Measurements from ENCODE around the gene PHF8. TPM values are rescaled to one million over a fixed set of nuclear protein-coding genes. Genes with fewer than 3 reads are reported as not detected.

The PHF8 gene
- total RNA-seq, 1 experiment from 2014 or later = 15.0 TPM

DNA sequence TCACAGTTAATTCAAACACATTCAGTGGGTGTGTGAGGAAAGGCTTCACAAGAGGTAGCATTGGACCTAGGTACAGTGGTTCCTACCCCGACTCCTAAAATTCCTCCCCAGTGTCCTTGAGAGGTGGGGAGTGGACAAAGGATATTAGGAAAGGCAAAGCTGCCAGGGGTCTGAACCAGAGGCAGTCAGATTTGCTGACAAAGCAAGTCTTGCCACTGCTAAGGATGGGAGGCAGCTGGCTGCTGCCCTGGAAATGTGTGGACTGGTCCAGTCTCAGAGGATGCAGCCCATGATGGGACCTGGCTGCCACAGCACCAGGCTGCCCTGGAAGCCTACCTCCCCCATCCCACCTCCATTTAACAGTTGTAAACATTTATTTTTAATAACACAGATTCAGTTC lies 4.1 kb upstream of the PHF8 start:
- H3K27me3 ChIP-seq (replicated peaks) = no peaks in the 10 kb centered on the region

DNA sequence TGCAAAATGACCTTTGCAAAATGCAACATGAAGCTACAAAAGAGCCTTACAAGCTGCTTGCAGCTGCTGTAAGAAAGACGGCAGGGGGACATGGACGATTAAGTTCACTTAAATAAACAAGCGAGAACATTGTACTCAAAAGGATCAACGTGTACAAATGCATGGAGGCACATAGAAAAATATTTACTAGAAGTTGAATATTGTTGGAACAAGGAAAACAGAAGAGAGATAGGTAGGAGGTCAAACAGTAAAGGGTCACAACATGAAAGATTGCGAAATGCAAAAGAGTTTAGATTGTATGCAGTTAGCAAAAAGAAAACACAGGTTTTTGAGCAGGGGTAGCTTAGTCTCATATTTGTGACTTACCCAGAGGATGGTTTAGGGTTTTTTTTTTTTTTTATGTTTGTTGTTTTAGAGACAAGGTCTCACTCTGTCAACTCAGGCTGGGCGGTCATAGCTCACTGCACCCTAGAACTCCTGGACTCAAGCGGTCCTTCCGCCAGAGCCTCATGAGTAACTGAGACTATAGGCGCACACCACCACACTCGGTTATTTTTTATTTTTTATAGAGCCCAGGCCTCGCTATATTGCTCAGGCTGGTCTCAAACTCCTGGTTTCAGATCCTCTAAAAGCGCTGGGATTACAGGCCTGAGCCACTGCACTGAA lies 1.4 kb upstream of the PHF8 start:
- H3K27ac ChIP-seq = no peak overlapping the region
- no peak overlapping the region for H3K4me3 ChIP-seq
- no peaks in the 10 kb centered on the region for H3K27me3 ChIP-seq (replicated peaks)
- peaks cover 6% of the 10 kb centered on the region; the same call in 1 of the 2 replicates for H3K4me1 ChIP-seq (replicated peaks)
- peaks cover 6% of the 10 kb centered on the region; the same call in 1 of the 2 replicates for H3K36me3 ChIP-seq
- no peaks in the 10 kb centered on the region for H3K9me3 ChIP-seq (replicated peaks)
- DNase-seq (ENCODE audit: low read depth in 1 of 2, low spot score in 2 of 2) = no peak

More for the DNA sequence above, 4.1 kb upstream of the PHF8 start:
- Histone ChIP-seq H3K4me3 (no peak overlapping the region), H3K36me3 (no peaks in the 10 kb centered on the region), H3K9me3 (replicated peaks) (no peaks in the 10 kb centered on the region), H3K4me1 (replicated peaks) (peaks cover 3% of the 10 kb centered on the region; the same call in 1 of the 2 replicates), H3K27ac (no peak overlapping the region)
- DNase-seq (ENCODE audit: low read depth in 1 of 2, low spot score in 2 of 2) = no peak

DNA sequence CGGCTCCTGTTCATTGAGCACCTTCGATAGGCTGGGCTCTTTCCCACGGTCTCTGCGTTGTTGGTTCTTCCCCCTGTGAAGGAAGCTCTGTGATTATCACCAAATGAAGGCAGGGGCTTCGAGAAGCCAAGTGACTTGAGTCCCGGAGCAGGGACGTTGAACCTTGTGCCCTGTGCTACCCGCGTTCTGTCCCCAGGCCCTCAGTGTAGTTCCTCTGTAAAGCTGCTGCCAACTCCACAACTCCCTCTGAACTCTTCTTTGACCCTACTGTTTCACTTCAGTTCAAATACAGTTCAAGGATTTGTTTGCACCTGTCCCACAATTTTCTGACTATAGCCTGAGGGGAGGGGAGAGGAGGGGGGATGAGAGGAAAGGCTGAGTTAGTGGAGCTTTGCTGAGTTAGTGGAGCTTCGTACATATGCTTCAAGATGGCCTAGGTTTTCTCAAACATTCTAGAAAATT lies 635 bp upstream of the PHF8 start:
- DNase-seq (ENCODE audit: low read depth in 1 of 2, low spot score in 2 of 2) = no peak
- Histone ChIP-seq H3K36me3 (peaks cover 10% of the 10 kb centered on the region; the same call in 1 of the 2 replicates), H3K4me3 (peak overlapping the region; percentile 59)

DNA sequence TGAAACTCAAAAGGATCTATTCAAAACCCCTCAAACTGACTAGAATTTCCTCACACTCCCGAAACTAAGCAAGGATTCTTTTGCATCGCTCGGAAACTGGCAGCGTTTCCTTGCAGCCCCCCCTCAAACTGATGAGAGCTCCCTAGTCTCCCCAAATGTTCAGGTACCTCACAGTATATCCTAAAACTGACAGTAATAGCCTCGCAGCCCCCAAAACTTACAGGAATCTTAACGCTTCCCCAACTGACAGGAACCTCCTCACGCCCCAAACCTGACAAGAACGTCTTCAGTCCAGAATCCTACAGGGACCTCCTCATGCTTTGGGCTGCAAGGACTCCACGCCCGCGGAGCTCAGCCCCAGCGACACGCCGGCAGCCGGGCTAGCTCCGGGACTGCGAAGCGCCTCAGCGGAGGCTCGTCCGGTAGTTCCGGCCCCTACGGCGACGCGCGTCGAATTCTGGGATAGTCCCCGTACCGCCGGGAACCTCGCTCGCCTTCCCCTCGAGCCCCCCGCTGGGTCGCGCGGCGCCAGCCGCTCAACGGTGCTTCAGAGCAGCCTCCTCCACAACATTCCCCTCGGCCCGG lies 640 bp downstream of the PHF8 start:
- Histone ChIP-seq H3K27me3 (replicated peaks) (no peaks in the 10 kb centered on the region), H3K27ac (peak overlapping the region; percentile 89), H3K9me3 (replicated peaks) (no peaks in the 10 kb centered on the region), H3K4me1 (replicated peaks) (peaks cover 6% of the 10 kb centered on the region; the same call in 1 of the 2 replicates), H3K36me3 (peaks cover 10% of the 10 kb centered on the region; the same call in 1 of the 2 replicates), H3K4me3 (peak overlapping the region; percentile 59)
- DNase-seq (ENCODE audit: low read depth in 1 of 2, low spot score in 2 of 2) = no peak

More for the DNA sequence above, 635 bp upstream of the PHF8 start:
- H3K27ac ChIP-seq = peak overlapping the region; percentile 89
- H3K9me3 ChIP-seq (replicated peaks) = no peaks in the 10 kb centered on the region
- peaks cover 6% of the 10 kb centered on the region; the same call in 1 of the 2 replicates for H3K4me1 ChIP-seq (replicated peaks)
- no peaks in the 10 kb centered on the region for H3K27me3 ChIP-seq (replicated peaks)

DNA sequence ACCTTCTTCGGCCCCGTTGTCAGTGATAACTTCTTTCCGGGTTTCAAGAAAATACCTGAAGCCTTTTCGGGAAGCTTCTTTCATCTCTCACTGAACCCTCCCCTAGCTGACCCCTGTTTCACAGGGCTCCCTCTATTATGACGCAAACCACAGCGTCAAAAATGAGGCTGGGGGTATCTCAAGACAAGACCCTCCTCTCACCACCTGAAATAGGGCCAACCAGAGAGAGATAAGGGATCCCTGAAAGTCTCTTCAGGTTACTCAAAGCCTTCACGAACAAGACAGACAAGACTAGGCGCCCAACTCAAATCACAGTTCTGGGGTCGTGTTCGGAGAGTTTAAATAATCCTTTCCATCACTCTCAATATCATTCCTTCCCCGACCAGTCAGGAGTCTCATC lies 1.2 kb downstream of the PHF8 start:
- Histone ChIP-seq H3K27ac (peak overlapping the region; percentile 89), H3K36me3 (peaks cover 10% of the 10 kb centered on the region; the same call in 1 of the 2 replicates), H3K4me3 (peak overlapping the region; percentile 59), H3K27me3 (replicated peaks) (no peaks in the 10 kb centered on the region), H3K4me1 (replicated peaks) (peaks cover 6% of the 10 kb centered on the region; the same call in 1 of the 2 replicates), H3K9me3 (replicated peaks) (no peaks in the 10 kb centered on the region)
- DNase-seq (ENCODE audit: low read depth in 1 of 2, low spot score in 2 of 2) = peak in 1 of 2 experiments; percentile 3

DNA sequence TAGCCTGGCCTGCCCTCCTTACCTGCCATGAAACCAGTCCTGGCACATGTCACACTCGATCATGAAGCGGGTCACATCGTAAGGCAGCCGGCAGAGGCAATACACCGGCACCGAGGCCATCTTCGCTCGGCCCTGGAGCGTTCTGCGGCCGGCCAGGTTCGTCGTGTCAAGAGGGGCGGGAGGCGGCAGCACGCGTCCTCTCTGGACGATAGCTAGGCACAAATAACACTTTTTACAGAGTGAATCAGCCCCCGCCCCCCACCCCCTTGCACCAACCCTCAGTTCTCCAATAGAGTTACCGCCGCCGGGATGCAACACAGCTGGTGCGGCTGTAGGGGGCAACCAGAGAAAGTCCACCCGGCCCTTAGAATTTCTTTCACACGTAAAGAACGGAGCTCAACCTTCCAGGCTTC lies 1.7 kb downstream of the PHF8 start:
- Histone ChIP-seq H3K9me3 (replicated peaks) (no peaks in the 10 kb centered on the region), H3K4me3 (peak overlapping the region; percentile 59), H3K36me3 (peaks cover 10% of the 10 kb centered on the region; the same call in 1 of the 2 replicates), H3K27ac (no peak overlapping the region), H3K4me1 (replicated peaks) (peaks cover 6% of the 10 kb centered on the region; the same call in 1 of the 2 replicates), H3K27me3 (replicated peaks) (no peaks in the 10 kb centered on the region)
- DNase-seq (ENCODE audit: low read depth in 1 of 2, low spot score in 2 of 2) = peak; percentile 42 to 65

DNA sequence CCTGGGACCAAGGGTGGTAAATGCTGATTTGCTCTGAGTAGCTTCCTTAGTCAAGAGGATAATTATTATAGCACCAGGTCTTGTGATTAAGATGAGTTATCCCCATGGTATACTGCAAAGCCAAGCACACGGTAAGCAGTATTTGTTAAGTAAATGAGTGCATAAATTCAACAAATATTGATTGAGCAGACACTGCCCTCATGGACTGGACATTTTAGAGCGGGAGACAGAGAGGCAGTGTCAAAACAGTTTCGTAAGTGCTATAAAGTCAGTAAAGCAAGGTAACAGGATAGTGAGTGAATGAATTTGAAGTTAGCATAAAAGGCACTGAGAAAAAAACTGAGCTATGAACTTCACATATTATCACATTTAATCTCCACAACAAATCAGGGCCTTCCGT lies 13.9 kb downstream of the PHF8 start:
- Histone ChIP-seq H3K27me3 (replicated peaks) (no peaks in the 10 kb centered on the region), H3K9me3 (replicated peaks) (no peaks in the 10 kb centered on the region), H3K4me1 (replicated peaks) (no peaks in the 10 kb centered on the region), H3K27ac (no peak overlapping the region), H3K36me3 (peaks cover 12% of the 10 kb centered on the region), H3K4me3 (no peak overlapping the region)
- DNase-seq (ENCODE audit: low read depth in 1 of 2, low spot score in 2 of 2) = no peak

DNA sequence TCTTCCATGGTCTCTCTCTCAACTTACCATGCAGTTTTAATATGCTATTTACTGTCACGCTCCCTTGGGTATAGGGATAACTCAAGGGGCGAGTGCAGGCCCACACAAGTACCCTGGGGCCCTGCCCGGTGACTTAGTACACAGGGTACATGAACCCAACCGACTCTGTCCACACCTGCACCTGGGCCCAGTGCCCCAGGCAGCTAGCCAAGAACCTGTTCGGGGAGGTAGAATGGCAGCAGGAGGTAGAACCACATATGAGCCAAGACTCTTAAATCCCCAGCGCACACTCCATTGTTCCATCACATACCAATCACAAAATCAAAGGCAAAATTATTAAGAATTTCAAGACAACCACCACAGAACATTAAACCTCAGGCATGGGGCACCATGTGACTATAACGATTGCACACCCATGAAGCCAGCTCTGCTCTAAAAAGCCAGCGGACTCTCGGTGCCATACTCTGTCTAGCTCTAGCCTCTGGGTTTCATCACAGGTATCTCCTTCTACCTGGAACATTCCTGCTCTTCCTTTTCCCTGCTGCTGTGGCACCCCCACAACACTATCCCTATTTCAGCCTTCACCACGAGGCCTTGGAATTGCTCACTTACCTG lies 14.6 kb downstream of the PHF8 start:
- Histone ChIP-seq H3K36me3 (peaks cover 12% of the 10 kb centered on the region), H3K27ac (no peak overlapping the region), H3K9me3 (replicated peaks) (no peaks in the 10 kb centered on the region), H3K4me1 (replicated peaks) (no peaks in the 10 kb centered on the region), H3K27me3 (replicated peaks) (no peaks in the 10 kb centered on the region), H3K4me3 (no peak overlapping the region)
- no peak for DNase-seq (ENCODE audit: low read depth in 1 of 2, low spot score in 2 of 2)

DNA sequence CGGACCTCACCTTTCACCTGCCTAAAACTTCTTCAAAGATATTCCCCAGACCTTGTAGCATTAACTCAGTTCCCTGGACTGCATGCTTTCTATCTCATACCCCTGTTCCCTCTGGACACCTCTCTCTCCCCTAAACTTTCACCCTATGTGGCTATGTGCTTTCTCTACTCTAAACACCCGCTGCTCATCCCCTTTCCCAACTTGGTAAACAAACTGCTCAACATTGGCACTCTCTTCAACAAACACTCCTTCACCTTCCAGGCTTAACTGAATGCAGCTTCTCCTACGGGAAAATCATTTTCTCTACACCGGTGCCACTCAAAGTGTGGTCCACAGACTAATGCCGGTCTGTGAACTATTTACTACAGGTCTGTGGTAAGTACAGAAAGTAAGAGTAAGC lies 19.9 kb downstream of the PHF8 start:
- no peak for DNase-seq (ENCODE audit: low read depth in 1 of 2, low spot score in 2 of 2)
- Histone ChIP-seq H3K27me3 (replicated peaks) (no peaks in the 10 kb centered on the region), H3K27ac (no peak overlapping the region), H3K4me3 (no peak overlapping the region), H3K4me1 (replicated peaks) (no peaks in the 10 kb centered on the region), H3K9me3 (replicated peaks) (no peaks in the 10 kb centered on the region), H3K36me3 (peaks cover 5% of the 10 kb centered on the region)

DNA sequence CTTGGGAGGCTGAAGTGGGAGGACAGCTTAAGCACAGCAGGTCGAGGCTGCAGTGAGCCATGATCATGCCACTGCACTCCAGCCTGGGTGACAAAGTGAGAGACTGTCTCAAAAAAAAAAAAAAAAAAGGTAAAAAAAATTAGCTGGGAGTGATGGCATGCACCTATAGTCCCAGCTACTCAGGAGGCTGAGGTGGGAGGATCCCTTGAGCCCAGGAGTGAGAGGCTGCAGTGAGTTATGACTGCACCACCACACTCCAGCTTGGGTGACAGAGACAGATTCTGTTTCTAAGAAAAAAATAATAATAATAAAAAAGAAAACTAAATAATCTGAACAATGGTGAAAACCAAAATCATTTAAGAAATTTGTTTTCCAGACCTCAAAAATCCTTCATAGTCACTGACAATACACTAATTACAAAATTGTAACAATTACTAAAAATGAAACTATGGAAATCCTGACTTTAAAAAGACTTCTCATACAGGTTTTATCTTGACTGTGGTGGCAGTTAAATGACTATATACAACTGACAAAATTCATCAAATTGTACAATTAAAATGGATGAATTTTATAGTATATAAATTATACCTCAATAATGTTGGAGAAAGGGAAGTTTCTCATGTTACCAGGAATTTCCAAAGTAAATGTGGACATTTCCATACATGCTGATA lies 31.3 kb downstream of the PHF8 start:
- Histone ChIP-seq H3K27ac (no peak overlapping the region), H3K4me1 (replicated peaks) (no peaks in the 10 kb centered on the region), H3K36me3 (no peaks in the 10 kb centered on the region), H3K4me3 (no peak overlapping the region), H3K9me3 (replicated peaks) (no peaks in the 10 kb centered on the region), H3K27me3 (replicated peaks) (no peaks in the 10 kb centered on the region)
- no peak for DNase-seq (ENCODE audit: low read depth in 1 of 2, low spot score in 2 of 2)

DNA sequence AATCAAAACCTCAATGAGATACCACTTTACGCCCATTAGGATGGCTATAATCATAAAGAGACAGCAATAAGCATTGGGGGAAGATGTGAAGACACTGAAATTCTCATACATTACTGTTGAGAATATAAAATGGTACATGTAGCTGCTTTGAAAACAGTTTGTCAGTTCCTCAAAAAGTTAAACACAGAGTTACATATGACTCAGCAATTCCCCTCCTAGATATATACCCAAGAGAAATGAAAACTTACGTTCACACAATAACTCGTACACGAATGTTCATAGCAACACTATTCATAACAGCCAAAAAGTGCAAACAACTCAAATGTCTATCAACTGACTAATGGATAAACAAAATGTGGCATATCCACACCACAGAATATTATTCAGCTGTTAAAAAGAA lies 36.6 kb downstream of the PHF8 start:
- DNase-seq (ENCODE audit: low read depth in 1 of 2, low spot score in 2 of 2) = no peak
- no peaks in the 10 kb centered on the region for H3K4me1 ChIP-seq (replicated peaks)
- no peak overlapping the region for H3K4me3 ChIP-seq
- H3K9me3 ChIP-seq (replicated peaks) = no peaks in the 10 kb centered on the region
- H3K36me3 ChIP-seq = no peaks in the 10 kb centered on the region
- no peak overlapping the region for H3K27ac ChIP-seq
- H3K27me3 ChIP-seq (replicated peaks) = no peaks in the 10 kb centered on the region

DNA sequence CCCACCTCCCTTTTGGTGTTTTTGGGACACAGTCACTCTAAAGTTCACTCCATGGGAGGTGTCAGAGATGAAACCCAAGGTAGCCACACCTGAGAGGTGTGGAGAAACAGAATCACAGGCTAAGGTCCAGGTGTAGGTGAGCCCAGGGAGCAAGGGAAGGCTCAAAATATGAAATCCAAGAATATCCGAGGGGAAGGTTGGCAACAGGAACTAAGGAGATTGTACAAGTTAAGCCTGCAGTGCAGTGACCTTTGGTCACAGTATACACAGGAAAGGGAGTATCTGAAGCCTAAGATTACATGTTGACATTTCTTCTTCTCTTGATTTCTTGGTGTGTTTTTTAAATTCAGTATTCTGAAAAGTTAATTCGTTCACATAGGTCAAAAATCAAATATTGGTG lies 46.5 kb downstream of the PHF8 start:
- Histone ChIP-seq H3K4me3 (no peak overlapping the region), H3K36me3 (peaks cover 6% of the 10 kb centered on the region), H3K4me1 (replicated peaks) (no peaks in the 10 kb centered on the region), H3K27me3 (replicated peaks) (no peaks in the 10 kb centered on the region), H3K9me3 (replicated peaks) (no peaks in the 10 kb centered on the region), H3K27ac (no peak overlapping the region)
- DNase-seq (ENCODE audit: low read depth in 1 of 2, low spot score in 2 of 2) = no peak

DNA sequence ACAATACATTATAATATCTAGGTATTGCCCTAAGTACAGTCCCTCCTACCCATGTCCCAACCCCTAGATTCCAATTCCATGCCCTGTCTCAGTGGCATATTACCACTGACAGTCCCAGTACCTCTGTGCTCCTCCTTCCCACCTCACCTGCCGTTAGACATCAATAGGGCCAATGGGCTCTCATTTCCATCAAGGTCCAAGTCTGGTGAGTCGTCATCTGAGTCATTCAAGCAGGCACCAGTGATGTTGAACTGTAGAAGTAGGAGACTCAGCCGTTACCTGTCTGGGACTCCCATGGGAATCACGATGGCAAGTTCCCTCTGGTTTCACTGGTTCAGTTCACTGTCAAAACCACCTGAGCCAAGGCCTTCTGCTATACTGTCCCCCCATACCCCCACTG lies 51.7 kb downstream of the PHF8 start:
- Histone ChIP-seq H3K9me3 (replicated peaks) (no peaks in the 10 kb centered on the region), H3K4me1 (replicated peaks) (no peaks in the 10 kb centered on the region), H3K36me3 (no peaks in the 10 kb centered on the region), H3K27ac (no peak overlapping the region), H3K4me3 (no peak overlapping the region), H3K27me3 (replicated peaks) (no peaks in the 10 kb centered on the region)
- no peak for DNase-seq (ENCODE audit: low read depth in 1 of 2, low spot score in 2 of 2)

Measured in SJSA1 (cell line).